HEK293 (cell line): ENCODE measurements around the gene SYNM.

Source experiments
- CTCF ChIA-PET: fragments of 350-600 bp; formaldehyde crosslinking; extraction: SDS; loops from one replicate; lab custom pipeline; 2021; ENCODE audit warnings: antibody characterized with exemption; lab: Yijun Ruan, JAX
- POLR2A ChIA-PET: fragments of 300-600 bp; formaldehyde crosslinking; extraction: SDS; loops from one replicate; lab custom pipeline; 2020; ENCODE audit warnings: antibody characterized with exemption, inconsistent platforms; lab: Yijun Ruan, JAX
- H3K27ac ChIP-seq: fragments of 200-500 bp; sonication (Bioruptor generic); 2 replicates; pipeline ENCODE4 v1.5.1; 2014; ENCODE audit warnings: low read depth, low read length, control low read depth, inconsistent platforms; ENCODE audit errors: extremely low read depth
- H3K36me3 ChIP-seq, 2 experiments: fragments of 200-500 bp in 1 of 2; sonication (Bioruptor generic) in 1 of 2; 1 replicate in 1 of 2; 2 replicates in 1 of 2; pipeline ENCODE4 v1.5.1; 2014 to 2017; ENCODE audit warnings: inconsistent platforms in 2 of 2, low read length in 2 of 2; ENCODE audit not compliant: control insufficient read depth in 2 of 2, insufficient read depth in 1 of 2
- H3K4me1 ChIP-seq: fragments of 200-500 bp; sonication (Bioruptor generic); 2 replicates; pipeline ENCODE4 v1.5.1; 2014; ENCODE audit warnings: mild to moderate bottlenecking, low read length, inconsistent platforms; ENCODE audit not compliant: control insufficient read depth, insufficient read depth
- H3K4me3 ChIP-seq: 2 replicates; pipeline ENCODE4 v1.5.1; 2011; ENCODE audit warnings: low read depth, mild to moderate bottlenecking, control low read depth, low read length, moderate library complexity
- H3K9me3 ChIP-seq: fragments of 200-500 bp; sonication (Bioruptor generic); 2 replicates; pipeline ENCODE4 v1.5.1; 2014; ENCODE audit warnings: low read depth, low read length, inconsistent platforms; ENCODE audit not compliant: control insufficient read depth, insufficient read depth
- GFI1B ChIP-seq: fragments of 450-650 bp; formaldehyde crosslinking; IDR thresholded peaks from 2 replicates; pipeline ENCODE4 v1.5.1; 2016; ENCODE audit warnings: missing biosample characterization, missing genetic modification characterization
- KLF10 ChIP-seq: fragments of 450-650 bp; IDR thresholded peaks from 2 replicates; pipeline ENCODE4 v1.5.1; 2018; ENCODE audit warnings: missing biosample characterization, mild to moderate bottlenecking, missing genetic modification characterization
- KLF7 ChIP-seq: fragments of 450-650 bp; formaldehyde crosslinking; IDR thresholded peaks from 2 replicates; pipeline ENCODE4 v1.5.1; 2016; ENCODE audit warnings: missing biosample characterization, missing genetic modification characterization, borderline replicate concordance
- RBAK ChIP-seq: fragments of 450-650 bp; formaldehyde crosslinking; IDR thresholded peaks from 2 replicates; pipeline ENCODE4 v1.5.1; 2016; ENCODE audit warnings: missing biosample characterization, missing genetic modification characterization
- YY2 ChIP-seq: fragments of 450-650 bp; formaldehyde crosslinking; IDR thresholded peaks from 2 replicates; pipeline ENCODE4 v1.5.1; 2016; ENCODE audit warnings: missing biosample characterization, missing genetic modification characterization
- ZBTB20 ChIP-seq: fragments of 450-650 bp; formaldehyde crosslinking; IDR thresholded peaks from 2 replicates; pipeline ENCODE4 v1.5.1; 2016; ENCODE audit warnings: missing biosample characterization, missing genetic modification characterization
- ZBTB7A ChIP-seq: fragments of 450-650 bp; formaldehyde crosslinking; IDR thresholded peaks from 2 replicates; pipeline ENCODE4 v1.5.1; 2016; ENCODE audit warnings: low read depth, missing biosample characterization, missing genetic modification characterization
- ZNF121 ChIP-seq: fragments of 450-650 bp; formaldehyde crosslinking; IDR thresholded peaks from 2 replicates; pipeline ENCODE4 v1.5.1; 2016; ENCODE audit warnings: missing biosample characterization, missing genetic modification characterization
- ZNF133 ChIP-seq: fragments of 450-650 bp; formaldehyde crosslinking; IDR thresholded peaks from 2 replicates; pipeline ENCODE4 v1.5.1; 2016; ENCODE audit warnings: missing biosample characterization, missing genetic modification characterization
- ZNF140 ChIP-seq: fragments of 450-650 bp; formaldehyde crosslinking; IDR thresholded peaks from 2 replicates; pipeline ENCODE4 v1.5.1; 2016; ENCODE audit warnings: missing biosample characterization, missing genetic modification characterization
- ZNF175 ChIP-seq: fragments of 450-650 bp; formaldehyde crosslinking; IDR thresholded peaks from 2 replicates; pipeline ENCODE4 v1.5.1; 2016; ENCODE audit warnings: missing biosample characterization, missing genetic modification characterization
- ZNF214 ChIP-seq: fragments of 450-650 bp; formaldehyde crosslinking; IDR thresholded peaks from 2 replicates; pipeline ENCODE4 v1.5.1; 2017; ENCODE audit warnings: missing biosample characterization, mild to moderate bottlenecking, missing genetic modification characterization, borderline replicate concordance
- ZNF302 ChIP-seq: fragments of 450-650 bp; formaldehyde crosslinking; IDR thresholded peaks from 2 replicates; pipeline ENCODE4 v1.5.1; 2016; ENCODE audit warnings: missing biosample characterization, missing genetic modification characterization, low read depth
- ZNF404 ChIP-seq: fragments of 450-650 bp; formaldehyde crosslinking; IDR thresholded peaks from 2 replicates; pipeline ENCODE4 v1.5.1; 2017; ENCODE audit warnings: missing biosample characterization, missing genetic modification characterization
- ZNF501 ChIP-seq: fragments of 450-650 bp; formaldehyde crosslinking; IDR thresholded peaks from 2 replicates; pipeline ENCODE4 v1.5.1; 2016; ENCODE audit warnings: missing biosample characterization, missing genetic modification characterization
- ZNF529 ChIP-seq: fragments of 450-650 bp; formaldehyde crosslinking; IDR thresholded peaks from 2 replicates; pipeline ENCODE4 v1.5.1; 2017; ENCODE audit warnings: missing genetic modification characterization, missing biosample characterization; ENCODE audit not compliant: insufficient replicate concordance
- ZNF530 ChIP-seq: fragments of 450-650 bp; formaldehyde crosslinking; IDR thresholded peaks from 2 replicates; pipeline ENCODE4 v1.5.1; 2016; ENCODE audit warnings: low read depth, missing biosample characterization, missing genetic modification characterization
- ZNF558 ChIP-seq: fragments of 450-650 bp; formaldehyde crosslinking; IDR thresholded peaks from 2 replicates; pipeline ENCODE4 v1.5.1; 2016; ENCODE audit warnings: missing biosample characterization, missing genetic modification characterization
- ZNF571 ChIP-seq: fragments of 450-650 bp; formaldehyde crosslinking; IDR thresholded peaks from 2 replicates; pipeline ENCODE4 v1.5.0; 2017; ENCODE audit warnings: missing biosample characterization, missing genetic modification characterization
- ZNF585B ChIP-seq: fragments of 450-650 bp; formaldehyde crosslinking; IDR thresholded peaks from 2 replicates; pipeline ENCODE4 v1.5.1; 2016; ENCODE audit warnings: missing biosample characterization, missing genetic modification characterization
- ZNF626 ChIP-seq: fragments of 450-650 bp; sonication (Bioruptor Pico); formaldehyde crosslinking; IDR thresholded peaks from 2 replicates; pipeline ENCODE4 v1.5.1; 2018; ENCODE audit warnings: missing biosample characterization, missing genetic modification characterization, inconsistent platforms
- ZNF654 ChIP-seq: fragments of 450-650 bp; formaldehyde crosslinking; IDR thresholded peaks from 2 replicates; pipeline ENCODE4 v1.5.1; 2016; ENCODE audit warnings: low read depth, missing biosample characterization, missing genetic modification characterization
- ZNF660 ChIP-seq: fragments of 450-650 bp; IDR thresholded peaks from 2 replicates; pipeline ENCODE4 v1.5.1; 2018; ENCODE audit warnings: missing biosample characterization, mild to moderate bottlenecking, missing genetic modification characterization
- ZNF707 ChIP-seq: fragments of 450-650 bp; formaldehyde crosslinking; IDR thresholded peaks from 2 replicates; pipeline ENCODE4 v1.5.1; 2016; ENCODE audit warnings: missing biosample characterization, missing genetic modification characterization
- ZNF843 ChIP-seq: fragments of 450-650 bp; formaldehyde crosslinking; IDR thresholded peaks from 2 replicates; pipeline ENCODE4 v1.5.1; 2016; ENCODE audit warnings: missing biosample characterization, missing genetic modification characterization
- TF ChIP-seq, protein P1 (sequence below): fragments of 450-650 bp; formaldehyde crosslinking; IDR thresholded peaks from 2 replicates; pipeline ENCODE4 v1.5.1; 2016; ENCODE audit warnings: missing biosample characterization, missing genetic modification characterization
- TF ChIP-seq, protein P2 (sequence below): fragments of 450-650 bp; formaldehyde crosslinking; IDR thresholded peaks from 2 replicates; pipeline ENCODE4 v1.5.1; 2016; ENCODE audit warnings: missing biosample characterization, missing genetic modification characterization
- TF ChIP-seq, protein P3 (sequence below): fragments of 450-650 bp; IDR thresholded peaks from 2 replicates; pipeline ENCODE4 v1.5.1; 2018; ENCODE audit warnings: missing biosample characterization, missing genetic modification characterization
- TF ChIP-seq, protein P4 (sequence below): fragments of 450-650 bp; formaldehyde crosslinking; IDR thresholded peaks from 2 replicates; pipeline ENCODE4 v1.5.1; 2016; ENCODE audit warnings: missing biosample characterization, missing genetic modification characterization
- TF ChIP-seq, protein P5 (sequence below): fragments of 450-650 bp; formaldehyde crosslinking; IDR thresholded peaks from 2 replicates; pipeline ENCODE4 v1.5.1; 2016; ENCODE audit warnings: missing biosample characterization, missing genetic modification characterization

The SYNM gene

DNA sequence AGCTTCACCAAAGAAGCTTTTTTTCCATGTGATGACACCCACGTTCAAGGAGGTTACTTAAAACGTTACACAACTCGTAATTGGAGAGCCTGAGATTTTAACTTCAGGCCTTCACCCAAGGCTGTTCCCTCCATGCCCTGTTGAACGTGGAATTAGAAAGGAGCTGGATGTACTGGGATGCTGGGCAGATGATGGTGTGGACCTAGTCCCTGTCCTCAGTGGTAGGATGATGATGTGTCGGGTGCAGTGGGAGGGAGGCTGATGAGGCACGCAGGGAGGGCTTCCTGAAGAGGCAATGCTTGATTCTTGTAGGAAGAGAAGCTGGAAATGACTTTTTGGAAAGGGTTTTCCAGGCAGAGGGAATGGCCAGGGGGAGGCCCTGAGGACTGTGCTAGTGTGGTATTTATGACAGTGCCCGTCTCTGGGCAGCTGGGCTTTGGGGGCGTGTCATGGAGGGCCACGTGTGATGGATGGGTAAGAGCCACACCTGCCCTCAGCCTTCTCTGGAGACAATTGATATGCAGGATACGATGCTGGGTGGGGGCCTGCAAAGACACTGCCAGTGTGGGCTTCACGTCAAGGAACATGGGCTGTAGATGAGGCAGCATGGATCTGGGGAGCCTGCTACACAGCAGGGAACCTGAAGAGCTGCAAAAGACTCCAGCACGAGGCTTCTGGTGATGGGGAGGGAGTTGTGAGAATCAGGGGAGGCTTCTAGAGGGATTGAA lies 15.3 kb downstream of the SYNM start:
- ChIA-PET CTCF (interaction anchor here (1.8 to 3.2 kb wide), 2 partner anchors 15 to 19 kb away, joined by 8 to 16 read pairs; partner anchors contain the start of gene SYNM), POLR2A (interaction anchor here (1.1 kb wide), 1 partner anchor 14 kb away, joined by 4 read pairs; no protein-coding TSS in a partner anchor)
- peaks cover 9 to 34% of the 10 kb centered on the region in 2 experiments; a peak in 2 of 3 replicates for H3K36me3 ChIP-seq
- TF ChIP-seq ZNF843 (tag by site-specific recombination) (no peak), ZNF214 (no peak), ZNF571 (no peak), ZNF302 (tag by site-specific recombination) (no peak), KLF7 (tag by site-specific recombination) (no peak), ZNF585B (tag by site-specific recombination) (no peak), ZNF530 (tag by site-specific recombination) (no peak), ZNF529 (tag by site-specific recombination) (no peak), ZNF175 (tag by site-specific recombination) (no peak), ZNF404 (no peak), ZNF654 (tag by site-specific recombination) (no peak), ZNF133 (tag by site-specific recombination) (no peak), ZNF121 (tag by site-specific recombination) (no peak), RBAK (no peak), ZBTB20 (tag by site-specific recombination) (no peak), ZNF626 (tag by site-specific recombination) (no peak), ZNF660 (tag by site-specific recombination) (no peak)
- TF ChIP-seq, protein P1, sequence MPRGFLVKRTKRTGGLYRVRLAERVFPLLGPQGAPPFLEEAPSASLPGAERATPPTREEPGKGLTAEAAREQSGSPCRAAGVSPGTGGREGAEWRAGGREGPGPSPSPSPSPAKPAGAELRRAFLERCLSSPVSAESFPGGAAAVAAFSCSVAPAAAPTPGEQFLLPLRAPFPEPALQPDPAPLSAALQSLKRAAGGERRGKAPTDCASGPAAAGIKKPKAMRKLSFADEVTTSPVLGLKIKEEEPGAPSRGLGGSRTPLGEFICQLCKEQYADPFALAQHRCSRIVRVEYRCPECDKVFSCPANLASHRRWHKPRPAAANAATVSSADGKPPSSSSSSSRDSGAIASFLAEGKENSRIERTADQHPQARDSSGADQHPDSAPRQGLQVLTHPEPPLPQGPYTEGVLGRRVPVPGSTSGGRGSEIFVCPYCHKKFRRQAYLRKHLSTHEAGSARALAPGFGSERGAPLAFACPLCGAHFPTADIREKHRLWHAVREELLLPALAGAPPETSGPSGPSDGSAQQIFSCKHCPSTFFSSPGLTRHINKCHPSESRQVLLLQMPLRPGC = no peak
- peaks cover 7% of the 10 kb centered on the region for H3K4me1 ChIP-seq
- no peak overlapping the region for H3K4me3 ChIP-seq
- H3K9me3 ChIP-seq = no peaks in the 10 kb centered on the region
- no peak overlapping the region for H3K27ac ChIP-seq

DNA sequence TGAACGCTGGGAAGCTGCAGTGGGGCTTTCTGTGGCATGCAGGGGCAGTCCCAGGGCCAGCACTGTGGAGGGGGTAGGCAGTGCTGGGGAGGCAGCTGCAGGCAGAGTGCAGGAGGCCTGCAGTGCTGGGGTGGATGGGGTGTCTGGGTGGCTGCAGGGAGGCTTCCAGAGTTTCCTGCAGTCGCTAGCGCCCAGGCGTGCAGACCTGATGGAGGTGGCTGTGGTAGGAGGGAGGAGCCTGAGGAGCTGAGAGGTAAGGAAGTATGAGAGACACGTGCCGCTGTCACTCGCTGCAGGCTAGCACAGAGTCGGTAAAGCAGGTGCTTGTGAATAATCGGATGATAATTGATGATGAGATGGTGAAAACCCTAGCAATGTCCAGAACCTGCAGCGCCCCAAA lies 16.3 kb downstream of the SYNM start:
- Histone ChIP-seq H3K9me3 (no peaks in the 10 kb centered on the region), H3K4me1 (peaks cover 7% of the 10 kb centered on the region), H3K36me3 (peaks cover 5 to 32% of the 10 kb centered on the region in 2 experiments; a peak in 2 of 3 replicates), H3K27ac (no peak overlapping the region), H3K4me3 (no peak overlapping the region)
- CTCF ChIA-PET = interaction anchor here (0.7 to 1.8 kb wide), 2 partner anchors 16 to 677 kb away, joined by 5 to 8 read pairs; partner anchors contain the start of gene SYNM
- POLR2A ChIA-PET = no interaction called here
- no peak for TF ChIP-seq KLF10 (tag by site-specific recombination)
- TF ChIP-seq ZNF654 (tag by site-specific recombination) = no peak
- TF ChIP-seq, protein P2, sequence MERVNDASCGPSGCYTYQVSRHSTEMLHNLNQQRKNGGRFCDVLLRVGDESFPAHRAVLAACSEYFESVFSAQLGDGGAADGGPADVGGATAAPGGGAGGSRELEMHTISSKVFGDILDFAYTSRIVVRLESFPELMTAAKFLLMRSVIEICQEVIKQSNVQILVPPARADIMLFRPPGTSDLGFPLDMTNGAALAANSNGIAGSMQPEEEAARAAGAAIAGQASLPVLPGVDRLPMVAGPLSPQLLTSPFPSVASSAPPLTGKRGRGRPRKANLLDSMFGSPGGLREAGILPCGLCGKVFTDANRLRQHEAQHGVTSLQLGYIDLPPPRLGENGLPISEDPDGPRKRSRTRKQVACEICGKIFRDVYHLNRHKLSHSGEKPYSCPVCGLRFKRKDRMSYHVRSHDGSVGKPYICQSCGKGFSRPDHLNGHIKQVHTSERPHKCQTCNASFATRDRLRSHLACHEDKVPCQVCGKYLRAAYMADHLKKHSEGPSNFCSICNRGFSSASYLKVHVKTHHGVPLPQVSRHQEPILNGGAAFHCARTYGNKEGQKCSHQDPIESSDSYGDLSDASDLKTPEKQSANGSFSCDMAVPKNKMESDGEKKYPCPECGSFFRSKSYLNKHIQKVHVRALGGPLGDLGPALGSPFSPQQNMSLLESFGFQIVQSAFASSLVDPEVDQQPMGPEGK (tag by site-specific recombination) = no peak
- TF ChIP-seq, protein P3, sequence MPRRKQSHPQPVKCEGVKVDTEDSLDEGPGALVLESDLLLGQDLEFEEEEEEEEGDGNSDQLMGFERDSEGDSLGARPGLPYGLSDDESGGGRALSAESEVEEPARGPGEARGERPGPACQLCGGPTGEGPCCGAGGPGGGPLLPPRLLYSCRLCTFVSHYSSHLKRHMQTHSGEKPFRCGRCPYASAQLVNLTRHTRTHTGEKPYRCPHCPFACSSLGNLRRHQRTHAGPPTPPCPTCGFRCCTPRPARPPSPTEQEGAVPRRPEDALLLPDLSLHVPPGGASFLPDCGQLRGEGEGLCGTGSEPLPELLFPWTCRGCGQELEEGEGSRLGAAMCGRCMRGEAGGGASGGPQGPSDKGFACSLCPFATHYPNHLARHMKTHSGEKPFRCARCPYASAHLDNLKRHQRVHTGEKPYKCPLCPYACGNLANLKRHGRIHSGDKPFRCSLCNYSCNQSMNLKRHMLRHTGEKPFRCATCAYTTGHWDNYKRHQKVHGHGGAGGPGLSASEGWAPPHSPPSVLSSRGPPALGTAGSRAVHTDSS (tag by site-specific recombination) = no peak
- TF ChIP-seq ZNF558 (tag by site-specific recombination) = no peak
- TF ChIP-seq ZBTB7A (tag by site-specific recombination) = no peak
- TF ChIP-seq ZNF707 (tag by site-specific recombination) = no peak
- no peak for TF ChIP-seq ZNF501 (tag by site-specific recombination)
- no peak for TF ChIP-seq ZNF140 (tag by site-specific recombination)
- TF ChIP-seq, protein P4, sequence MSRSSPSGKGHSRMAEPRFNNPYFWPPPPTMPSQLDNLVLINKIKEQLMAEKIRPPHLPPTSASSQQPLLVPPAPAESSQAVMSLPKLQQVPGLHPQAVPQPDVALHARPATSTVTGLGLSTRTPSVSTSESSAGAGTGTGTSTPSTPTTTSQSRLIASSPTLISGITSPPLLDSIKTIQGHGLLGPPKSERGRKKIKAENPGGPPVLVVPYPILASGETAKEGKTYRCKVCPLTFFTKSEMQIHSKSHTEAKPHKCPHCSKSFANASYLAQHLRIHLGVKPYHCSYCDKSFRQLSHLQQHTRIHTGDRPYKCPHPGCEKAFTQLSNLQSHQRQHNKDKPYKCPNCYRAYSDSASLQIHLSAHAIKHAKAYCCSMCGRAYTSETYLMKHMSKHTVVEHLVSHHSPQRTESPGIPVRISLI (tag by site-specific recombination) = no peak
- TF ChIP-seq, protein P5, sequence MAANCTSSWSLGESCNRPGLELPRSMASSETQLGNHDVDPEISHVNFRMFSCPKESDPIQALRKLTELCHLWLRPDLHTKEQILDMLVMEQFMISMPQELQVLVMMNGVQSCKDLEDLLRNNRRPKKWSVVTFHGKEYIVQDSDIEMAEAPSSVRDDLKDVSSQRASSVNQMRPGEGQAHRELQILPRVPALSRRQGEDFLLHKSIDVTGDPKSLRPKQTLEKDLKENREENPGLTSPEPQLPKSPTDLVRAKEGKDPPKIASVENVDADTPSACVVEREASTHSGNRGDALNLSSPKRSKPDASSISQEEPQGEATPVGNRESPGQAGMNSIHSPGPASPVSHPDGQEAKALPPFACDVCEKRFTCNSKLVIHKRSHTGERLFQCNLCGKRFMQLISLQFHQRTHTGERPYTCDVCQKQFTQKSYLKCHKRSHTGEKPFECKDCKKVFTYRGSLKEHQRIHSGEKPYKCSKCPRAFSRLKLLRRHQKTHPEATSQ (tag by site-specific recombination) = no peak
- no peak for TF ChIP-seq YY2
- TF ChIP-seq GFI1B (tag by site-specific recombination) = no peak
